ENCODE data around the gene PDLIM3.

- TF ChIP-seq USF2 (CRISPR knock-in tag; IDR thresholded peaks at IDR 0.05) (no peak), CTCF (IDR thresholded peaks at IDR 0.05) (no peak), ZNF138 (CRISPR knock-in tag; conservative IDR thresholded peaks at IDR 0.05) (no peak), ATF1 (CRISPR knock-in tag; IDR thresholded peaks at IDR 0.05) (no peak), ZNF423 (CRISPR knock-in tag; IDR thresholded peaks at IDR 0.05) (0 out of 2 replicates have a peak, but pooled peaks have one; percentile 0), NFYB (CRISPR knock-in tag; conservative IDR thresholded peaks at IDR 0.05; ENCODE audit: low read depth) (no peak), ZNF263 (CRISPR knock-in tag; IDR thresholded peaks at IDR 0.05; ENCODE audit: low read depth) (no peak), NR2C2 (CRISPR knock-in tag; IDR thresholded peaks at IDR 0.05) (no peak), ZNF219 (CRISPR knock-in tag; IDR thresholded peaks at IDR 0.05; ENCODE audit: borderline replicate concordance) (no peak), USF1 (CRISPR knock-in tag; IDR thresholded peaks at IDR 0.05) (no peak), PREB (CRISPR knock-in tag; IDR thresholded peaks at IDR 0.05; ENCODE audit: borderline replicate concordance) (no peak)
Observed at GRCh38 chr4:185535612-185536410, 504 bp upstream of the PDLIM3 start.

Data from WTC11 (cell line).